SKM-1 (cell line): ENCODE measurements around the gene LRP1B.

Experiments used
- DNase-seq: peaks from one replicate; lab custom pipeline; 2025; ENCODE audit not compliant: unreplicated experiment; lab: John Stamatoyannopoulos, UW

LRP1B gene

DNA sequence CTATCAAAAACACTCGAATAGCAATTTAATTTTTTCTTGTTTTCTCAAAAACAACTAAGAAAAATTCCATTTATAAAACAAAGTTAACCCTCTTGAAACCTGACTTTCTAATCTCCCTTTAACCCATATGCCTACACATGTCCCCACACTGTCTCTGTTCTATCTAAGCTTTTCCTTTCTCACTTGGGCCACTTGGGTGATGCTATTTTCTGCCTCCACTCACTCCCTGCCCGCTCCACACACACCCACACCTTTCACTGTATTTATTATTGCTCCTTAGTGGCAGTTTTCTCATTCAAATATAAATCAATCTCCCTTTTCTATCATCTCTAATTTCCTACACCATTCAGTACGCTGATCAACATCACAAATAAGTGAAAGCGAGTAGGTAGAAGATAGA lies 531.1 kb downstream of the LRP1B start:
- DNase-seq, result no peak

DNA sequence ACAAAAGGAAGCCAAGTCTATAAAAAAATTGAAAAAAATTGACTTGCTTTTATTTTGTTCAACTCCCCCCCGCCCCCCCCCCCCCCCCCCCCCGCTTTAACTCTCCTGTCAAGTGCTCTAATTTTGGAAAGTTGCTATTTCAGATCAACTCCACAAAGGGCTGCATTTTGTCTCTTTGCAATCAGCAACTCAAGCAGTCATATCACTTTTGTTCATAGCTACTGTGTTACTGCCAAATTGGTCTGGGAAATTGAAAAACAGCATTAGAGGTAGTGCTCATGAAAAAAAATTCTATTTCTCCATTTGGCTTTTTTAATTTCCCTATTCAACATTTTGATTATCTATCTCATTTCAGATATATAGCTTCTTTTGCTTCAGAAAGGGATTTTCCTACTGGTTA lies 531.8 kb downstream of the LRP1B start:
- DNase-seq, result no peak

- no peak for DNase-seq
These were observed 535.4 kb downstream of the LRP1B start for GRCh38 chr2:141595316-141595920.

GRCh38 chr2:141591787-141592186 lies 539.0 kb downstream of the LRP1B start:
- DNase-seq, result no peak

DNA sequence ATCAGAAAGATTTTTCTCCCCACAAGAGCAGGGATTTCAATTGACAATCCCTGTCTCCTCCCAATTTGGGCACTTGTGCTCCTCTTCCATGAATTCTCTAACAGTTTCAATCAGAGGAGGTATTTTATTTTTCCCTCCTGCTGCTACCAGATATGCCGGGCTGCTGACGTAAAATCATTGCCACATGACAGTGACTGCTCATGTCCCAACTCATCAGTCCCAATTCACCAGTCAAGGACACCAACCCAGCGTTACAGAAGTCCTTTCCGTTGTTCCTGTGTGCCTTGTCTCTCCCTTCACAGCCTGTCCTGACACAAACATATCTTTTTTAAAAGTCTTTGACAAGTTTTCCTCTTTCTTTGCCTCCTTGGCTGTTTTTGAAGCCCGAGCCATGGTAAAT lies 540.2 kb downstream of the LRP1B start:
- DNase-seq, result no peak

- DNase-seq, result no peak
These were observed 541.5 kb downstream of the LRP1B start for GRCh38 chr2:141589314-141589713.

- DNase-seq, result no peak
These were observed 543.8 kb downstream of the LRP1B start for GRCh38 chr2:141586985-141587384.

- DNase-seq, result no peak
These were observed 548.6 kb downstream of the LRP1B start for GRCh38 chr2:141582213-141582612.

DNA sequence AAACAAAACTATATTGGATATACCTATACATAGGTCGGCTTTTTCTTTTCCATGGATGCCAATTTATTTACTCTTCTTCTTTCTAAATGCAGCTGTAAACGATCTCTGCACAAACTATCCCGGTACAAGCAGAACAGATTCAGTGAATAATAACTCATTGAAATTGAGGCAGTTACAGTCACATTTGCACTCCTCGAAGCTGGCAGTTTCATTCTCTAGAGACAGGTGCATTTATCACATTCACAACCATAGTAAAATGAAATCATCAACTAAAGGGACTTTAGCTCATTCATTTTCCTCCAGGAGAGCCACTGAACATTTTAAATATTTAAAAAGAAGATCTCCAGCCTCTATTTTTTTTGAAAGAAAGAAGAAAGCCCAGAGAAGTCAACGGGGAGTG lies 551.7 kb downstream of the LRP1B start:
- DNase-seq, result no peak

- no peak for DNase-seq
These were observed 560.2 kb downstream of the LRP1B start for GRCh38 chr2:141570474-141571131.

- no peak for DNase-seq
These were observed 560.9 kb downstream of the LRP1B start for GRCh38 chr2:141569941-141570340.

DNA sequence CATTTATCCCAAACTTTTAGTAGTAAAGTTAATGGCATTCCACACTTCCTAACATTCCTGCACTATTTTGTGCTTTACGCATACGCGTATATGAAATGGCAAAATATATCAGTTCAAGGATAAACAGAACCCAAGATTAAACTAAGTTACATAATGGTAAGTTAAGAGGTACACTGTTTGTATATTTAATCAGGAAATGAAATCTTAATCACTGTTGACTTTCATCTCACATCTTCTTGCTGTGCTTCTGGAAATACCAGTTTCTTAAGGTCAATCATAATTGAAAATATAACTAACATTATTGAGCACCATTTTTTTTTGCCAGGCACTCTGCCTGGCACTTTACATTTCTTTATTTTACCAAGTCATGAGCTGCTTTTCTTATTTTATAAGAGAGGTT lies 565.2 kb downstream of the LRP1B start:
- DNase-seq, result no peak

- DNase-seq, result no peak
These were observed 570.1 kb downstream of the LRP1B start for GRCh38 chr2:141560723-141561122.

GRCh38 chr2:141557329-141558095 lies 573.3 kb downstream of the LRP1B start:
- DNase-seq, result peak; percentile 94

DNA sequence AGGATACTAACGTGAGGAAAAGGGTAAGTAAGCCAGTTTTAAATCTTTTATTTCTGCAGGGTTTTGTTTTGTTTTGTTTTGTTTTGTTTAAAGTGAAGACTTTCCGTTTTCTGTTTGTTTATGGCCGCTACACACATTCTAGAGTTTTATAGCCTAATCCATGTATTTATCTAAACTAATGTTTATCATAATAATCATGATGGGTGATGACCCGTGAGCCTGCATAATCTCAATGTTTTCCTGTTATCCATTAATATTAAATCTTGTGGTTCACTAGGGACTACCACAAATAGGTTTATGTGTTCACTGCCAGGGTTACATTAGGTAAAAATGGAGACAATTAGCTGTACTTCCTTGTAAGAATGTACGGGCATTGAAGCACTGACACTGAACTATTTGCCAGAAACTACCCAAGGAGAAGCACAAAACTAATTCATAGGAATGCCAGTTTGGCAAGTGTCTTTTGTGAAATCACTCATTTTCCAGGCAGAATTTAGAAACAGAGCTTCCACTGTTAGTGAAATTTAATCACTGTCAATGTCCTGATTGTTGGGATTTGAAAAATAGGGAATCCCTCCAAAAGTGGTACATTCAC lies 574.8 kb downstream of the LRP1B start:
- no peak for DNase-seq

- DNase-seq, result peak; percentile 61
These were observed 576.0 kb downstream of the LRP1B start for GRCh38 chr2:141554810-141555209.

DNA sequence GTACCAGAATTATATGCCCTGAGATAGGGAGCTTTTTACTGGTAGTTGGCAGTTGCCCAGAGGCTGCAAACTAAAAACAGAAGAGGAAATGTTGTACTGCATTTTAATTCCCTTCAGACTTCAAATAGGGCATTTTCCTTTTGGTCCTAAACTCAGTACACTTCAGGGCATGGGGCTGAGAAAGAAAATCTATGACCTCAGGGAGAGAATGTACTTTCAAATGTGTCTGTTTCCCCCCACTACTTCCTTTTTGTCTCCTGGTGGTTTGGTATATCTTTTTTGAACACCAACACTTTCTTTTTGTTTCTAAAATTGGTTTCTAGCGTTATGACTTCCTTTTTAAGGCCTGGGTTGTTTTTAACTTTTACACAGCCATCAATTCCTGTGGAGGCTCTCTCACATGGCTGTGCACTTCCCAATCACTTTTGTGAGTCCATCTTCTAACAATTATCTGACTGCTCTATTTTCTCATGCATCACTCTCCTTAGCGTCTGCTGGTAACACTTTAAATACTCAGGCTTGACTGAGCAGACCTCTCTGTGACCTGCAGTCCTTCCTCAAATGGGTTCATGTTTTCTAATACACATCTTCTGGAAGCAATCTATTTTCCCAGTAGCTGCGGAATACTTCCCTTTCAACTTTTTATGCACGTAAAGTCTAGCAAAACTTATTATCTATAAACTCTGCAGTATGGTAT lies 596.0 kb downstream of the LRP1B start:
- peak; percentile 94 for DNase-seq

- DNase-seq, result no peak
These were observed 601.2 kb downstream of the LRP1B start for GRCh38 chr2:141529659-141530058.

DNA sequence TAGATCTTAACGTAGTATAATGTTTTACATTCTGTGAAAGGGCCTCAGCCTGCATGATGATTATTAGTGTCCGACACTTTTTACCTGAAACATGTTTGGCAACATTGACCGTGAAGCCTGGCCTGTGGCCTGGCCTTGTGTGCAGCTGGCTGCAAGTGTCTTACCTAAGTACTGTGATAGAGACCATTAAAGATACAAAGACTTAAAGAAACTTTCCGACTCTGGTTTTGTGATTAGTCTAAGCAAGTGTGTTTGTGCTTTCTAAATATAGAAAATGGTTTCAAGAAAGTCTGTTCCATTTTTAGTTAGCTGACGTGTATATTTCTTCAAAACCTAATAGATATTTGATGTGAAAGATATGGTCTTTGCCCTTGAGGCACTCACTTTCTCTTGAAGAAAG lies 601.8 kb downstream of the LRP1B start:
- DNase-seq, result no peak

DNA sequence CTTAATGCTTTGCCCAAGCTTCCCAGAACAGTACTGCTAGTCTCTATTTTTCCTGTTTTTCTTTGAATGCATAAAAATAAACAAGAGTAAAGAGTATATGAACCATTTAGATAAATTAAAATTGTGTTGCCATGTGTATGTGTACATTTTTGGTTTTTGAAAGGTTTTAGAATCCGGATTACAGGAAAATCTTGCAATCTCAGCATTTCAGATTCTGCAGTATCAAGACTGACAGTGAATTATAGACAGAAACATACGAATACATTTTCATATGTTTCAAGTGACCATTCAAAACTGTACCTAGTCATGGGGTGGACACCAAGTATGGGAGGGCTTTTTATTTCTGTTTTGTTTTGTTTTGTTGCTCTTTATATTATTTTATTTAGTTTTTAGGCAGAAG lies 604.1 kb downstream of the LRP1B start:
- no peak for DNase-seq

- DNase-seq, result no peak
These were observed 606.0 kb downstream of the LRP1B start for GRCh38 chr2:141524777-141525176.
